ENCODE measurements around the gene LRRC1. TPM values are rescaled to one million over a fixed set of nuclear protein-coding genes. Genes with fewer than 3 reads are reported as not detected.

Gene LRRC1
- polyA plus RNA-seq, 1 donor (not counting 4 experiments of a cell fraction or from before 2014, with no cell fraction given), result 19.7 TPM

- Histone ChIP-seq H3K27ac (ENCODE audit: control insufficient read depth, insufficient read depth, low read length) (no peak overlapping the region), H2AFZ (ENCODE audit: control insufficient read depth, low read length) (no peak overlapping the region), H3K9me1 (ENCODE audit: control insufficient read depth, extremely low read depth, insufficient read depth, low read length) (no peaks in the 10 kb centered on the region), H3K4me1 (ENCODE audit: control insufficient read depth, extremely low read depth, insufficient read depth, low read length) (no peaks in the 10 kb centered on the region), H3K79me2 (ENCODE audit: control insufficient read depth, insufficient read depth, low read length) (no peaks in the 10 kb centered on the region), H3K4me3 (ENCODE audit: control insufficient read depth in 2 of 3, extremely low read depth in 1 of 3, insufficient read depth in 2 of 3, low read depth in 1 of 3, low read length in 3 of 3) (no peak overlapping the region), H3K4me2 (ENCODE audit: control insufficient read depth, extremely low read depth, insufficient read depth, low read depth, low read length) (no peak overlapping the region), H3K9me3 (ENCODE audit: control insufficient read depth, low read depth, low read length) (no peaks in the 10 kb centered on the region), H3K36me3 (ENCODE audit: control insufficient read depth in 2 of 2, extremely low read depth in 1 of 2, insufficient read depth in 2 of 2, low read length in 2 of 2) (peaks cover 8 to 21% of the 10 kb centered on the region in 2 experiments), H3K27me3 (ENCODE audit: control insufficient read depth, extremely low read depth, insufficient read depth, low read length) (no peaks in the 10 kb centered on the region), H4K20me1 (ENCODE audit: control insufficient read depth, extremely low read depth, insufficient read depth, low read length) (no peaks in the 10 kb centered on the region), H3K9ac (ENCODE audit: control insufficient read depth, extremely low read depth, insufficient read depth, low read length) (no peak overlapping the region)
- no peak for DNase-seq (ENCODE audit: low read depth, low spot score)
- no peak for FAIRE-seq
- dilution Hi-C loops (cut with MboI; ENCODE audit: extremely low pct_ligation_motif_present, low sequenced_read_pairs), result no loop called here
- no peak for TF ChIP-seq EZH2 (IDR thresholded peaks at IDR 0.05; ENCODE audit: low read length)
- TF ChIP-seq CTCF (optimal IDR thresholded peaks at IDR 0.05 in 1 of 3, IDR thresholded peaks at IDR 0.05 in 1 of 3, conservative IDR thresholded peaks at IDR 0.05 in 1 of 3; ENCODE audit: extremely low read depth in 1 of 3, insufficient read depth in 2 of 3, low read length in 3 of 3), result no peak
Observed at GRCh38 chr6:53919881-53920360, 125.1 kb downstream of the LRRC1 start.

- H3K9me3 ChIP-seq (ENCODE audit: control insufficient read depth, low read depth, low read length), result no peaks in the 10 kb centered on the region
- no peak overlapping the region for H3K9ac ChIP-seq (ENCODE audit: control insufficient read depth, extremely low read depth, insufficient read depth, low read length)
- no peaks in the 10 kb centered on the region for H4K20me1 ChIP-seq (ENCODE audit: control insufficient read depth, extremely low read depth, insufficient read depth, low read length)
- H3K36me3 ChIP-seq (ENCODE audit: control insufficient read depth in 2 of 2, extremely low read depth in 1 of 2, insufficient read depth in 2 of 2, low read length in 2 of 2), result peaks cover 8 to 15% of the 10 kb centered on the region in 2 experiments
- H2AFZ ChIP-seq (ENCODE audit: control insufficient read depth, low read length), result no peak overlapping the region
- H3K4me1 ChIP-seq (ENCODE audit: control insufficient read depth, extremely low read depth, insufficient read depth, low read length), result no peaks in the 10 kb centered on the region
- no peaks in the 10 kb centered on the region for H3K9me1 ChIP-seq (ENCODE audit: control insufficient read depth, extremely low read depth, insufficient read depth, low read length)
- H3K79me2 ChIP-seq (ENCODE audit: control insufficient read depth, insufficient read depth, low read length), result no peaks in the 10 kb centered on the region
- no peak overlapping the region for H3K4me2 ChIP-seq (ENCODE audit: control insufficient read depth, extremely low read depth, insufficient read depth, low read depth, low read length)
- TF ChIP-seq CTCF (optimal IDR thresholded peaks at IDR 0.05 in 1 of 3, IDR thresholded peaks at IDR 0.05 in 1 of 3, conservative IDR thresholded peaks at IDR 0.05 in 1 of 3; ENCODE audit: extremely low read depth in 1 of 3, insufficient read depth in 2 of 3, low read length in 3 of 3), result no peak
- TF ChIP-seq EZH2 (IDR thresholded peaks at IDR 0.05; ENCODE audit: low read length), result no peak
- DNase-seq (ENCODE audit: low read depth, low spot score), result no peak
- H3K27me3 ChIP-seq (ENCODE audit: control insufficient read depth, extremely low read depth, insufficient read depth, low read length), result no peaks in the 10 kb centered on the region
- H3K4me3 ChIP-seq (ENCODE audit: control insufficient read depth in 2 of 3, extremely low read depth in 1 of 3, insufficient read depth in 2 of 3, low read depth in 1 of 3, low read length in 3 of 3), result no peak overlapping the region
- dilution Hi-C loops (cut with MboI; ENCODE audit: extremely low pct_ligation_motif_present, low sequenced_read_pairs), result no loop called here
- no peak overlapping the region for H3K27ac ChIP-seq (ENCODE audit: control insufficient read depth, insufficient read depth, low read length)
- FAIRE-seq, result no peak
Observed at GRCh38 chr6:53920881-53921280, 126.1 kb downstream of the LRRC1 start.

Measured in keratinocyte (primary cell).